OCI-LY7 (cell line): Measurements from ENCODE around the gene TJP2.
"Not testable (repeated sequence)": the region's sequence is repeated elsewhere in the genome, so short reads cannot be mapped to it uniquely, and the experiment has no call there.

ENCODE experiments used
- CTCF ChIP-seq: fragments of 200-600 bp; sonication (generic); conservative IDR thresholded peaks from 2 replicates; pipeline ENCODE4 v1.5.1; 2014; ENCODE audit warnings: mild to moderate bottlenecking, antibody characterized with exemption, low read length, moderate library complexity, mixed read lengths
- EZH2phosphoT487 ChIP-seq: fragments of 200-600 bp; sonication (generic); IDR thresholded peaks from 2 replicates; pipeline ENCODE4 v1.6.1; 2018; ENCODE audit warnings: low read depth, borderline replicate concordance, mild to moderate bottlenecking, mixed run types, antibody characterized with exemption, low read length, moderate library complexity, mixed read lengths

GRCh38 chr9:69164573-69164972 is 9.5 kb upstream of the TJP2 start:
- not testable (repeated sequence) for TF ChIP-seq CTCF, EZH2phosphoT487
